Measurements from ENCODE around the gene NSMF. TPM values are rescaled to one million over a fixed set of nuclear protein-coding genes. Genes with fewer than 3 reads are reported as not detected.

Gene NSMF
- total and polyA plus RNA-seq, 2 of the 8 experiments (the other 6 are each of a cell fraction or from before 2014, with no cell fraction given), result 56.7 to 65.1 TPM

GRCh38 chr9:137499416-137499815 is 40.3 kb upstream of the NSMF start (continued):
- TF ChIP-seq CHD7 (IDR thresholded peaks at IDR 0.05; ENCODE audit: insufficient replicate concordance, low read length) (no peak), YY1 (IDR thresholded peaks at IDR 0.05; ENCODE audit: low read depth, low read length) (no peak), KDM1A (IDR thresholded peaks at IDR 0.05; ENCODE audit: borderline replicate concordance, low read length) (no peak), CTCF (IDR thresholded peaks at IDR 0.05; ENCODE audit: control extremely low read depth in 1 of 3, insufficient read depth in 1 of 3, low read depth in 1 of 3, low read length in 3 of 3) (no peak), JUN (IDR thresholded peaks at IDR 0.05; ENCODE audit: low read depth, low read length) (no peak), MAX (IDR thresholded peaks at IDR 0.05) (no peak), EGR1 (IDR thresholded peaks at IDR 0.05; ENCODE audit: borderline replicate concordance, low read depth, low read length) (no peak), TCF12 (IDR thresholded peaks at IDR 0.05; ENCODE audit: low read depth, low read length) (no peak)

All from H1 (cell line).